Right forelimb (tissue), 1 donor: Measurements from ENCODE around the gene UBAP1L.
"Not testable (repeated sequence)": the region's sequence is repeated elsewhere in the genome, so short reads cannot be mapped to it uniquely, and the experiment has no call there.

Source experiments
- DNase-seq: peaks from one replicate; pipeline ENCODE4 v3.0.0-alpha.2; 2018

Gene UBAP1L

GRCh38 chr15:65082303-65082953 is 32.6 kb downstream of the UBAP1L start:
- DNase-seq: no peak

- no peak for DNase-seq
Observed at GRCh38 chr15:65081758-65082157, 33.2 kb downstream of the UBAP1L start.

GRCh38 chr15:65081270-65081669 is 33.7 kb downstream of the UBAP1L start:
- DNase-seq: no peak

- no peak for DNase-seq
Observed at GRCh38 chr15:65079580-65079979, 35.4 kb downstream of the UBAP1L start.

GRCh38 chr15:65077981-65078352 is 37.0 kb downstream of the UBAP1L start:
- peak; percentile 78 for DNase-seq

- no peak for DNase-seq
Observed at GRCh38 chr15:65077291-65077980, 37.6 kb downstream of the UBAP1L start.

GRCh38 chr15:65076486-65077290 is 38.3 kb downstream of the UBAP1L start, which contains the start of gene KBTBD13:
Gene KBTBD13, plus strand, starts transcription at chr15:65076746. Its CDS starts 70 bp downstream, at chr15:65076816.
- DNase-seq: no peak

GRCh38 chr15:65075607-65076395 is 39.2 kb downstream of the UBAP1L start:
- not testable (repeated sequence) for DNase-seq

- not testable (repeated sequence) for DNase-seq
Observed at GRCh38 chr15:65074946-65075345, 40.1 kb downstream of the UBAP1L start.

- DNase-seq: no peak
Observed at GRCh38 chr15:65072617-65073016, 42.4 kb downstream of the UBAP1L start.

- DNase-seq: no peak
Observed at GRCh38 chr15:65072027-65072426, 43.0 kb downstream of the UBAP1L start.

- DNase-seq: peak; percentile 61
Observed at GRCh38 chr15:65071381-65071811, 43.6 kb downstream of the UBAP1L start.

- DNase-seq: no peak
Observed at GRCh38 chr15:65069779-65070546, 45.0 kb downstream of the UBAP1L start.

GRCh38 chr15:65069179-65069578 is 45.8 kb downstream of the UBAP1L start:
- DNase-seq: no peak

- DNase-seq: no peak
Observed at GRCh38 chr15:65068403-65068788, 46.6 kb downstream of the UBAP1L start.

GRCh38 chr15:65067645-65068402 is 47.2 kb downstream of the UBAP1L start, which contains the start of gene RASL12:
Gene RASL12, minus strand, starts transcription at chr15:65067991. Its CDS starts 156 bp downstream, at chr15:65067835.
- DNase-seq: no peak

- no peak for DNase-seq
Observed at GRCh38 chr15:65067317-65067644, 47.7 kb downstream of the UBAP1L start.

- DNase-seq: no peak
Observed at GRCh38 chr15:65066635-65067316, 48.2 kb downstream of the UBAP1L start.

- no peak for DNase-seq
Observed at GRCh38 chr15:65066001-65066634, 48.9 kb downstream of the UBAP1L start.

- DNase-seq: no peak
Observed at GRCh38 chr15:65062726-65063125, 52.3 kb downstream of the UBAP1L start.
